Measurements from ENCODE around the gene FIGNL1.
A peak's percentile ranks its signal among the peaks of the same experiment; 100 is the strongest.
"Not testable (repeated sequence)": the region's sequence is repeated elsewhere in the genome, so short reads cannot be mapped to it uniquely, and the experiment has no call there.

The FIGNL1 gene

GRCh38 chr7:50470250-50471163, 20.4 kb upstream of the FIGNL1 start:
- no peak for DNase-seq (ENCODE audit: low read depth in 2 of 2)

- no peak for DNase-seq (ENCODE audit: low read depth in 2 of 2)
Observed at GRCh38 chr7:50469181-50469580, 19.0 kb upstream of the FIGNL1 start.

- peak; percentile 73 to 76 for DNase-seq (ENCODE audit: low read depth in 2 of 2)
Observed at GRCh38 chr7:50467817-50468610, 17.9 kb upstream of the FIGNL1 start.

GRCh38 chr7:50466815-50467585, 16.9 kb upstream of the FIGNL1 start:
- DNase-seq (ENCODE audit: low read depth in 2 of 2), result no peak

GRCh38 chr7:50463035-50463434, 12.9 kb upstream of the FIGNL1 start:
- DNase-seq (ENCODE audit: low read depth in 2 of 2), result no peak

- no peak for DNase-seq (ENCODE audit: low read depth in 2 of 2)
Observed at GRCh38 chr7:50462361-50462760, 12.2 kb upstream of the FIGNL1 start.

GRCh38 chr7:50461695-50462094, 11.5 kb upstream of the FIGNL1 start:
- no peak for DNase-seq (ENCODE audit: low read depth in 2 of 2)

GRCh38 chr7:50459183-50459582, 9.0 kb upstream of the FIGNL1 start:
- not testable (repeated sequence) for DNase-seq (ENCODE audit: low read depth in 2 of 2)

- not testable (repeated sequence) for DNase-seq (ENCODE audit: low read depth in 2 of 2)
Observed at GRCh38 chr7:50458651-50459050, 8.5 kb upstream of the FIGNL1 start.

- DNase-seq (ENCODE audit: low read depth in 2 of 2), result no peak
Observed at GRCh38 chr7:50456371-50457123, 6.4 kb upstream of the FIGNL1 start.

- no peak for DNase-seq (ENCODE audit: low read depth in 2 of 2)
Observed at GRCh38 chr7:50455658-50456057, 5.5 kb upstream of the FIGNL1 start.

GRCh38 chr7:50454968-50455367, 4.8 kb upstream of the FIGNL1 start:
- no peak for DNase-seq (ENCODE audit: low read depth in 2 of 2)

- no peak for DNase-seq (ENCODE audit: low read depth in 2 of 2)
Observed at GRCh38 chr7:50450590-50451032, 461 bp upstream of the FIGNL1 start.

GRCh38 chr7:50449501-50449880, 659 bp downstream of the FIGNL1 start:
- no peak for DNase-seq (ENCODE audit: low read depth in 2 of 2)

- DNase-seq (ENCODE audit: low read depth in 2 of 2), result no peak
Observed at GRCh38 chr7:50448823-50449222, 1.3 kb downstream of the FIGNL1 start.

- no peak for DNase-seq (ENCODE audit: low read depth in 2 of 2)
Observed at GRCh38 chr7:50446542-50446960, 3.6 kb downstream of the FIGNL1 start.

GRCh38 chr7:50436133-50436806, 13.9 kb downstream of the FIGNL1 start:
- no peak for DNase-seq (ENCODE audit: low read depth in 2 of 2)

GRCh38 chr7:50431722-50432305, 18.3 kb downstream of the FIGNL1 start:
- DNase-seq (ENCODE audit: low read depth in 2 of 2), result no peak

- no peak for DNase-seq (ENCODE audit: low read depth in 2 of 2)
Observed at GRCh38 chr7:50431316-50431715, 18.8 kb downstream of the FIGNL1 start.

GRCh38 chr7:50428911-50429310, 21.2 kb downstream of the FIGNL1 start:
- no peak for DNase-seq (ENCODE audit: low read depth in 2 of 2)

Measured in stimulated activated CD4-positive, alpha-beta T cell treated with anti-CD3 and anti-CD28 coated beads, Interleukin-1b, Interleukin-23, amount 100 ng/mL, for 4 hours (primary cell).